Suprapubic skin (tissue), 4 donors: ENCODE results near the gene RGL3. TPM values are rescaled to one million over a fixed set of nuclear protein-coding genes. Genes with fewer than 3 reads are reported as not detected.
"Not testable (repeated sequence)": the region's sequence is repeated elsewhere in the genome, so short reads cannot be mapped to it uniquely, and the experiment has no call there.

Source experiments
- DNase-seq, 2 donors: peaks; one replicate each; pipeline ENCODE4 v3.0.0-alpha.2; 2019; ENCODE audit warnings: low spot score in 2 of 2
- H3K27ac ChIP-seq: fragments of 200-600 bp; sonication (generic); one replicate; pipeline ENCODE4 v1.5.1; 2019
- H3K27me3 ChIP-seq: fragments of 200-600 bp; sonication (generic); one replicate; pipeline ENCODE4 v1.5.1; 2019
- H3K36me3 ChIP-seq: fragments of 200-600 bp; sonication (generic); one replicate; pipeline ENCODE4 v1.5.1; 2019
- H3K4me1 ChIP-seq: fragments of 200-600 bp; sonication (generic); one replicate; pipeline ENCODE4 v1.5.1; 2019
- H3K4me3 ChIP-seq: fragments of 200-600 bp; sonication (generic); one replicate; pipeline ENCODE4 v1.5.1; 2019; ENCODE audit warnings: mild to moderate bottlenecking
- H3K9me3 ChIP-seq: fragments of 200-600 bp; sonication (generic); one replicate; pipeline ENCODE4 v1.5.1; 2019
- CTCF ChIP-seq, 2 donors: fragments of 200-600 bp in 1 of 2; fragments of 450-650 bp in 1 of 2; sonication (generic) in 1 of 2; IDR thresholded peaks; one replicate each; pipeline ENCODE4 v1.5.1; 2016 to 2019; ENCODE audit warnings: antibody characterized with exemption in 2 of 2, mild to moderate bottlenecking in 1 of 2, moderate library complexity in 1 of 2
- EP300 ChIP-seq: sonication (generic); formaldehyde crosslinking; IDR thresholded peaks from one replicate; pipeline ENCODE4 v1.6.1; 2017; ENCODE audit warnings: antibody characterized with exemption
- POLR2A ChIP-seq, 2 donors: fragments of 450-650 bp; IDR thresholded peaks; one replicate each; pipeline ENCODE4 v1.6.1; 2017; ENCODE audit warnings: antibody characterized with exemption in 2 of 2, mild to moderate bottlenecking in 2 of 2, moderate library complexity in 2 of 2
- POLR2AphosphoS5 ChIP-seq, 3 donors: sonication (generic); formaldehyde crosslinking; IDR thresholded peaks; one replicate each; pipeline ENCODE4 v1.6.1; 2017; ENCODE audit warnings: antibody characterized with exemption in 3 of 3
- WGBS: methylation state at CpG from one replicate; pipeline ENCODE4 v1.1.5; 2018; 5-methylcytosine and 5-hydroxymethylcytosine counted together
- total RNA-seq, 4 donors: library from RNA; depleted of rRNA; stranded (reverse); fragments of >200 nt; gene quantifications; one replicate each; pipeline ENCODE4 v1.1.0, GENCODE V29; 2016

The RGL3 gene
- total RNA-seq, 4 donors from 2014 or later = 1.4 to 4.3 (median 3.5) TPM

- DNase-seq = no peak
- Histone ChIP-seq H3K27ac (no peak overlapping the region), H3K36me3 (no peaks in the 10 kb centered on the region), H3K4me3 (no peak overlapping the region), H3K9me3 (no peaks in the 10 kb centered on the region), H3K4me1 (peaks cover 30% of the 10 kb centered on the region), H3K27me3 (peaks cover 33% of the 10 kb centered on the region)
- TF ChIP-seq POLR2AphosphoS5 (IDR thresholded peaks at IDR 0.05) (no peak), CTCF (IDR thresholded peaks at IDR 0.05) (no peak), EP300 (no peak), POLR2A (IDR thresholded peaks at IDR 0.05) (no peak)
- 94% methylated on average over 17 of the region's 17 CpGs for WGBS
Measured at GRCh38 chr19:11416346-11417052, 2.6 kb downstream of the RGL3 start.

GRCh38 chr19:11414544-11414943 is 4.6 kb downstream of the RGL3 start:
- Histone ChIP-seq H3K27me3 (peaks cover 16% of the 10 kb centered on the region), H3K4me3 (no peak overlapping the region), H3K4me1 (peaks cover 14% of the 10 kb centered on the region), H3K9me3 (no peaks in the 10 kb centered on the region), H3K36me3 (no peaks in the 10 kb centered on the region), H3K27ac (no peak overlapping the region)
- no peak for DNase-seq
- TF ChIP-seq EP300 = no peak
- no peak for TF ChIP-seq CTCF (IDR thresholded peaks at IDR 0.05)
- TF ChIP-seq POLR2A (IDR thresholded peaks at IDR 0.05) = no peak
- no peak for TF ChIP-seq POLR2AphosphoS5 (IDR thresholded peaks at IDR 0.05)
- 69% methylated on average over 2 of the region's 2 CpGs for WGBS

- Histone ChIP-seq H3K4me3 (no peak overlapping the region), H3K36me3 (no peaks in the 10 kb centered on the region), H3K27me3 (peaks cover 11% of the 10 kb centered on the region), H3K27ac (no peak overlapping the region), H3K4me1 (peaks cover 8% of the 10 kb centered on the region), H3K9me3 (no peaks in the 10 kb centered on the region)
- no peak for DNase-seq
- WGBS = 61% methylated on average over 8 of the region's 8 CpGs
- TF ChIP-seq EP300 = no peak
- TF ChIP-seq POLR2A (IDR thresholded peaks at IDR 0.05) = no peak
- no peak for TF ChIP-seq POLR2AphosphoS5 (IDR thresholded peaks at IDR 0.05)
- TF ChIP-seq CTCF (IDR thresholded peaks at IDR 0.05) = no peak
Measured at GRCh38 chr19:11410682-11411081, 8.4 kb downstream of the RGL3 start.

GRCh38 chr19:11408591-11408990 is 10.5 kb downstream of the RGL3 start:
- Histone ChIP-seq H3K27me3 (peaks cover 11% of the 10 kb centered on the region), H3K9me3 (no peaks in the 10 kb centered on the region), H3K27ac (no peak overlapping the region), H3K36me3 (no peaks in the 10 kb centered on the region), H3K4me3 (no peak overlapping the region), H3K4me1 (peaks cover 8% of the 10 kb centered on the region)
- TF ChIP-seq CTCF (IDR thresholded peaks at IDR 0.05) (no peak), POLR2A (IDR thresholded peaks at IDR 0.05) (no peak), POLR2AphosphoS5 (IDR thresholded peaks at IDR 0.05) (no peak), EP300 (no peak)
- no peak for DNase-seq
- 82% methylated on average over 4 of the region's 4 CpGs for WGBS

- H3K9me3 ChIP-seq, H3K36me3 ChIP-seq, H3K27ac ChIP-seq, DNase-seq, H3K4me1 ChIP-seq, H3K4me3 ChIP-seq: not testable (repeated sequence)
- H3K27me3 ChIP-seq = peaks cover 11% of the 10 kb centered on the region
- WGBS = 82% methylated on average over 12 of the region's 12 CpGs
Measured at GRCh38 chr19:11406703-11407236, 12.3 kb downstream of the RGL3 start.
